ENCODE results near the gene CRTAC1.
A peak's percentile ranks its signal among the peaks of the same experiment; 100 is the strongest.

The CRTAC1 gene

GRCh38 chr10:98045785-98046389, 15.5 kb upstream of the CRTAC1 start:
- no peaks in the 10 kb centered on the region for H3K79me2 ChIP-seq (ENCODE audit: control insufficient read depth, insufficient read depth, low read length, poor library complexity)
- no peak overlapping the region for H3K4ac ChIP-seq (ENCODE audit: low read depth, low read length)
- H3K23ac ChIP-seq (ENCODE audit: low read length), result no peak overlapping the region
- H3K14ac ChIP-seq (ENCODE audit: low read length), result no peak overlapping the region
- peaks cover 3% of the 10 kb centered on the region for H3K27me3 ChIP-seq (ENCODE audit: insufficient read depth, low read length)
- no peak overlapping the region for H4K12ac ChIP-seq (ENCODE audit: low read depth, low read length)
- no peaks in the 10 kb centered on the region for H3K79me1 ChIP-seq (ENCODE audit: low read length)
- H2BK120ac ChIP-seq (ENCODE audit: insufficient read depth, low read length, poor library complexity), result no peak overlapping the region
- no CpG with 5 or more reads among the region's 6 CpGs for WGBS (ENCODE audit: extremely low coverage, insufficient coverage, insufficient read length)
- H3K9me3 ChIP-seq (ENCODE audit: insufficient read depth, low read depth, low read length), result no peaks in the 10 kb centered on the region
- H2BK12ac ChIP-seq (ENCODE audit: low read length), result no peak overlapping the region
- no peak overlapping the region for H4K91ac ChIP-seq (ENCODE audit: low read depth, low read length)
- DNase-seq, result peak; percentile 49 to 86
- no peak overlapping the region for H3K18ac ChIP-seq (ENCODE audit: low read length)
- H3K36me3 ChIP-seq (ENCODE audit: control insufficient read depth in 1 of 2, insufficient read depth in 2 of 2, low read length in 2 of 2), result no peaks in the 10 kb centered on the region
- no peak overlapping the region for H4K8ac ChIP-seq (ENCODE audit: low read depth, low read length)
- H3K4me2 ChIP-seq (ENCODE audit: low read length), result no peak overlapping the region
- no peak overlapping the region for H2BK5ac ChIP-seq (ENCODE audit: low read depth, low read length, poor library complexity)
- H3K9ac ChIP-seq (ENCODE audit: low read length), result no peak overlapping the region
- H2AK5ac ChIP-seq (ENCODE audit: low read length), result no peak overlapping the region
- no peak overlapping the region for H2AFZ ChIP-seq (ENCODE audit: insufficient read depth, low read length, poor library complexity)
- H3K4me1 ChIP-seq (ENCODE audit: control insufficient read depth in 1 of 2, insufficient read depth in 2 of 2, low read length in 2 of 2), result no peaks in the 10 kb centered on the region
- H3K27ac ChIP-seq (ENCODE audit: low read depth, low read length), result no peak overlapping the region
- H3K4me3 ChIP-seq (ENCODE audit: low read depth, low read length), result no peak overlapping the region

- Histone ChIP-seq H2BK5ac (ENCODE audit: low read depth, low read length, poor library complexity) (no peak overlapping the region), H3K4ac (ENCODE audit: low read depth, low read length) (no peak overlapping the region), H3K4me2 (ENCODE audit: low read length) (no peak overlapping the region), H4K12ac (ENCODE audit: low read depth, low read length) (no peak overlapping the region), H2AK5ac (ENCODE audit: low read length) (no peak overlapping the region), H2BK12ac (ENCODE audit: low read length) (no peak overlapping the region), H4K91ac (ENCODE audit: low read depth, low read length) (no peak overlapping the region), H3K4me3 (ENCODE audit: low read depth, low read length) (no peak overlapping the region), H3K36me3 (ENCODE audit: control insufficient read depth in 1 of 2, insufficient read depth in 2 of 2, low read length in 2 of 2) (no peaks in the 10 kb centered on the region), H2BK120ac (ENCODE audit: insufficient read depth, low read length, poor library complexity) (no peak overlapping the region), H3K4me1 (ENCODE audit: control insufficient read depth in 1 of 2, insufficient read depth in 2 of 2, low read length in 2 of 2) (no peaks in the 10 kb centered on the region), H3K27me3 (ENCODE audit: insufficient read depth, low read length) (peaks cover 4% of the 10 kb centered on the region), H3K14ac (ENCODE audit: low read length) (no peak overlapping the region), H2AFZ (ENCODE audit: insufficient read depth, low read length, poor library complexity) (no peak overlapping the region), H3K79me1 (ENCODE audit: low read length) (no peaks in the 10 kb centered on the region), H3K23ac (ENCODE audit: low read length) (no peak overlapping the region), H3K27ac (ENCODE audit: low read depth, low read length) (no peak overlapping the region), H4K8ac (ENCODE audit: low read depth, low read length) (no peak overlapping the region), H3K79me2 (ENCODE audit: control insufficient read depth, insufficient read depth, low read length, poor library complexity) (no peaks in the 10 kb centered on the region), H3K18ac (ENCODE audit: low read length) (no peak overlapping the region), H3K9ac (ENCODE audit: low read length) (no peak overlapping the region), H3K9me3 (ENCODE audit: insufficient read depth, low read depth, low read length) (no peaks in the 10 kb centered on the region)
- peak; percentile 63 to 85 for DNase-seq
- no CpG with 5 or more reads among the region's 7 CpGs for WGBS (ENCODE audit: extremely low coverage, insufficient coverage, insufficient read length)
Measured at GRCh38 chr10:98041352-98042043, 11.1 kb upstream of the CRTAC1 start.

- Histone ChIP-seq H2BK5ac (ENCODE audit: low read depth, low read length, poor library complexity) (no peak overlapping the region), H4K91ac (ENCODE audit: low read depth, low read length) (no peak overlapping the region), H2BK120ac (ENCODE audit: insufficient read depth, low read length, poor library complexity) (no peak overlapping the region), H3K4me3 (ENCODE audit: low read depth, low read length) (no peak overlapping the region), H3K4me1 (ENCODE audit: control insufficient read depth in 1 of 2, insufficient read depth in 2 of 2, low read length in 2 of 2) (no peaks in the 10 kb centered on the region), H3K36me3 (ENCODE audit: control insufficient read depth in 1 of 2, insufficient read depth in 2 of 2, low read length in 2 of 2) (no peaks in the 10 kb centered on the region), H3K79me2 (ENCODE audit: control insufficient read depth, insufficient read depth, low read length, poor library complexity) (no peaks in the 10 kb centered on the region), H3K4me2 (ENCODE audit: low read length) (no peak overlapping the region), H4K8ac (ENCODE audit: low read depth, low read length) (no peak overlapping the region), H3K27me3 (ENCODE audit: insufficient read depth, low read length) (peaks cover 4% of the 10 kb centered on the region), H2AFZ (ENCODE audit: insufficient read depth, low read length, poor library complexity) (no peak overlapping the region), H2AK5ac (ENCODE audit: low read length) (no peak overlapping the region), H2BK12ac (ENCODE audit: low read length) (no peak overlapping the region), H3K9me3 (ENCODE audit: insufficient read depth, low read depth, low read length) (no peaks in the 10 kb centered on the region), H4K12ac (ENCODE audit: low read depth, low read length) (no peak overlapping the region), H3K14ac (ENCODE audit: low read length) (no peak overlapping the region), H3K27ac (ENCODE audit: low read depth, low read length) (no peak overlapping the region), H3K9ac (ENCODE audit: low read length) (no peak overlapping the region), H3K4ac (ENCODE audit: low read depth, low read length) (no peak overlapping the region), H3K18ac (ENCODE audit: low read length) (no peak overlapping the region), H3K23ac (ENCODE audit: low read length) (no peak overlapping the region), H3K79me1 (ENCODE audit: low read length) (no peaks in the 10 kb centered on the region)
- no CpG with 5 or more reads among the region's 10 CpGs for WGBS (ENCODE audit: extremely low coverage, insufficient coverage, insufficient read length)
- no peak for DNase-seq
Measured at GRCh38 chr10:98039690-98040381, 9.4 kb upstream of the CRTAC1 start.

GRCh38 chr10:98038288-98038687, 7.9 kb upstream of the CRTAC1 start:
- Histone ChIP-seq H4K91ac (ENCODE audit: low read depth, low read length) (no peak overlapping the region), H3K27ac (ENCODE audit: low read depth, low read length) (no peak overlapping the region), H3K79me2 (ENCODE audit: control insufficient read depth, insufficient read depth, low read length, poor library complexity) (no peaks in the 10 kb centered on the region), H3K4me3 (ENCODE audit: low read depth, low read length) (no peak overlapping the region), H2AFZ (ENCODE audit: insufficient read depth, low read length, poor library complexity) (no peak overlapping the region), H2AK5ac (ENCODE audit: low read length) (no peak overlapping the region), H3K4me1 (ENCODE audit: control insufficient read depth in 1 of 2, insufficient read depth in 2 of 2, low read length in 2 of 2) (no peaks in the 10 kb centered on the region), H4K12ac (ENCODE audit: low read depth, low read length) (no peak overlapping the region), H3K4me2 (ENCODE audit: low read length) (no peak overlapping the region), H2BK120ac (ENCODE audit: insufficient read depth, low read length, poor library complexity) (no peak overlapping the region), H2BK5ac (ENCODE audit: low read depth, low read length, poor library complexity) (no peak overlapping the region), H3K36me3 (ENCODE audit: control insufficient read depth in 1 of 2, insufficient read depth in 2 of 2, low read length in 2 of 2) (no peaks in the 10 kb centered on the region), H3K9me3 (ENCODE audit: insufficient read depth, low read depth, low read length) (no peaks in the 10 kb centered on the region), H3K4ac (ENCODE audit: low read depth, low read length) (no peak overlapping the region), H3K18ac (ENCODE audit: low read length) (no peak overlapping the region), H3K27me3 (ENCODE audit: insufficient read depth, low read length) (peaks cover 10% of the 10 kb centered on the region), H3K9ac (ENCODE audit: low read length) (no peak overlapping the region), H2BK12ac (ENCODE audit: low read length) (no peak overlapping the region), H3K23ac (ENCODE audit: low read length) (no peak overlapping the region), H3K14ac (ENCODE audit: low read length) (no peak overlapping the region), H4K8ac (ENCODE audit: low read depth, low read length) (no peak overlapping the region), H3K79me1 (ENCODE audit: low read length) (no peaks in the 10 kb centered on the region)
- no peak for DNase-seq
- WGBS (ENCODE audit: extremely low coverage, insufficient coverage, insufficient read length), result no CpG with 5 or more reads among the region's 20 CpGs

All from trophoblast cell (in vitro differentiated cells and primary cell).